ENCODE data around the gene RPTOR.

RPTOR gene

DNA sequence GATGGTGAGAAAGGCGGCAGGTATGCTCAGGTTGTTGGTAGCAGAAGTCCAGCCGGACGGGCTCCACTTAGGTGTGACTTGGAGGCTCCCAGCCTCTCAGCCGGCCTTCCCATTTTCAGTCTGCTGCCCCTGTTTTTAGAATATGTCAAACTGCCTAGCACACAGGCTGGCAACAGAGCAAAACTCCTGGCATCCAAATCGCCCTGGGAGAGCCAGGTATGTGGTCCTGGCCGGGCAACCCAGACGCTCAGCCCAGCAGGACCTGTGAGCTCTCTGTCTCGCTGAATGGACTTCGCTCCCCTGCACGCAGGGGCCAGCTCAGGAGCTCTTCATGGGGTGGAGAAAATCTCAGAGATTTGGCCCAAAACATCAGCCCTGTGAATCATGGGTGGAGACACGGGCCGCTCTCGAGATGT, 299.1 kb downstream of the RPTOR start:
- Histone ChIP-seq H3K4me3 (ENCODE audit: low read depth, low read length, poor library complexity, severe bottlenecking) (no peak overlapping the region), H3K9ac (ENCODE audit: low read length) (no peak overlapping the region), H3K36me3 (ENCODE audit: insufficient read depth, low read length) (peaks cover 79% of the 10 kb centered on the region), H4K20me1 (ENCODE audit: insufficient read depth, low read length) (no peaks in the 10 kb centered on the region), H2AFZ (ENCODE audit: low read length) (no peak overlapping the region), H3K4me1 (ENCODE audit: insufficient read depth, low read length, severe bottlenecking) (peaks cover 45% of the 10 kb centered on the region), H3K4me2 (ENCODE audit: low read length) (no peak overlapping the region), H3K9me3 (ENCODE audit: low read length) (no peaks in the 10 kb centered on the region), H3F3A (ENCODE audit: insufficient read depth, low read length) (peaks cover 4% of the 10 kb centered on the region; the same call in 1 of the 2 replicates), H3K27ac (ENCODE audit: low read depth, low read length, poor library complexity, severe bottlenecking) (peak overlapping the region; percentile 82), H3K27me3 (ENCODE audit: insufficient read depth, low read length) (no peaks in the 10 kb centered on the region), H3K79me2 (ENCODE audit: insufficient read depth, low read length) (no peaks in the 10 kb centered on the region), H3K9me2 (ENCODE audit: low read depth, low read length) (no peaks in the 10 kb centered on the region)
- TF ChIP-seq, protein P1, sequence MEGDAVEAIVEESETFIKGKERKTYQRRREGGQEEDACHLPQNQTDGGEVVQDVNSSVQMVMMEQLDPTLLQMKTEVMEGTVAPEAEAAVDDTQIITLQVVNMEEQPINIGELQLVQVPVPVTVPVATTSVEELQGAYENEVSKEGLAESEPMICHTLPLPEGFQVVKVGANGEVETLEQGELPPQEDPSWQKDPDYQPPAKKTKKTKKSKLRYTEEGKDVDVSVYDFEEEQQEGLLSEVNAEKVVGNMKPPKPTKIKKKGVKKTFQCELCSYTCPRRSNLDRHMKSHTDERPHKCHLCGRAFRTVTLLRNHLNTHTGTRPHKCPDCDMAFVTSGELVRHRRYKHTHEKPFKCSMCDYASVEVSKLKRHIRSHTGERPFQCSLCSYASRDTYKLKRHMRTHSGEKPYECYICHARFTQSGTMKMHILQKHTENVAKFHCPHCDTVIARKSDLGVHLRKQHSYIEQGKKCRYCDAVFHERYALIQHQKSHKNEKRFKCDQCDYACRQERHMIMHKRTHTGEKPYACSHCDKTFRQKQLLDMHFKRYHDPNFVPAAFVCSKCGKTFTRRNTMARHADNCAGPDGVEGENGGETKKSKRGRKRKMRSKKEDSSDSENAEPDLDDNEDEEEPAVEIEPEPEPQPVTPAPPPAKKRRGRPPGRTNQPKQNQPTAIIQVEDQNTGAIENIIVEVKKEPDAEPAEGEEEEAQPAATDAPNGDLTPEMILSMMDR (IDR thresholded peaks at IDR 0.05; ENCODE audit: low read length): no peak
- TF ChIP-seq EZH2 (IDR thresholded peaks at IDR 0.05; ENCODE audit: borderline replicate concordance, low read length): no peak

DNA sequence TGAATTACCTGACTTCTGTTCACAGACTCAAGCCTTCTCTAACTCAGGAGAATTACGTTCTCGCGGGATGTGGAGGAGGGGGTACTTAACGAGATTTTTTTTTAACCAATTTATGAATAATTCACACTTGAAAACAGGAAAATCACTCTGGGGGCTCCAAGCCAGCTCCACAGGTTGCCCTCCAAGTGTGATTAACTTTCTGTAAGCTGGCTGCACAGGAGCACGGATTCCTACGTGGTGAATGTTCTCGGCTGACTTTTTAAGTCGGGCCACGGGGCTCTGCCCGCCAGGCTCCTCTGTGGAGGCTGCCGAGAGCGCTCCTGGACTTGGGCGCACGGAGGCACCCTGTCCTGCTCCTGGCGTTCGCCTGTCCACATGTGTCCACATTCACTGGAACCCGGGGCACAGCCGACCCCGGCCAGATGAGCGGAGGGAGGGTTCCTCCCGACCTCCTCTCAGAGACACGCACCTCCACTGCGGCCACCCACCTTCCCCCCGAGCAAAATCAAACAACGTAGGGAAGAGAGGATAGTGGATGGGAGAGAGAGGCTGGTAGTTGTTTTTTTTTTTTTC, 299.9 kb downstream of the RPTOR start:
- Histone ChIP-seq H3K4me3 (ENCODE audit: low read depth, low read length, poor library complexity, severe bottlenecking) (peak overlapping the region; percentile 11), H3K27me3 (ENCODE audit: insufficient read depth, low read length) (no peaks in the 10 kb centered on the region), H3K79me2 (ENCODE audit: insufficient read depth, low read length) (no peaks in the 10 kb centered on the region), H3K4me1 (ENCODE audit: insufficient read depth, low read length, severe bottlenecking) (peaks cover 45% of the 10 kb centered on the region), H3K9me2 (ENCODE audit: low read depth, low read length) (no peaks in the 10 kb centered on the region), H3K9ac (ENCODE audit: low read length) (peak overlapping the region; percentile 70), H3K36me3 (ENCODE audit: insufficient read depth, low read length) (peaks cover 77% of the 10 kb centered on the region), H2AFZ (ENCODE audit: low read length) (no peak overlapping the region), H4K20me1 (ENCODE audit: insufficient read depth, low read length) (no peaks in the 10 kb centered on the region), H3K27ac (ENCODE audit: low read depth, low read length, poor library complexity, severe bottlenecking) (peak overlapping the region; percentile 82), H3F3A (ENCODE audit: insufficient read depth, low read length) (peaks cover 4% of the 10 kb centered on the region; the same call in 1 of the 2 replicates), H3K4me2 (ENCODE audit: low read length) (peak overlapping the region; percentile 61), H3K9me3 (ENCODE audit: low read length) (no peaks in the 10 kb centered on the region)
- TF ChIP-seq, protein P1 (IDR thresholded peaks at IDR 0.05; ENCODE audit: low read length): no peak
- TF ChIP-seq EZH2 (IDR thresholded peaks at IDR 0.05; ENCODE audit: borderline replicate concordance, low read length): no peak

DNA sequence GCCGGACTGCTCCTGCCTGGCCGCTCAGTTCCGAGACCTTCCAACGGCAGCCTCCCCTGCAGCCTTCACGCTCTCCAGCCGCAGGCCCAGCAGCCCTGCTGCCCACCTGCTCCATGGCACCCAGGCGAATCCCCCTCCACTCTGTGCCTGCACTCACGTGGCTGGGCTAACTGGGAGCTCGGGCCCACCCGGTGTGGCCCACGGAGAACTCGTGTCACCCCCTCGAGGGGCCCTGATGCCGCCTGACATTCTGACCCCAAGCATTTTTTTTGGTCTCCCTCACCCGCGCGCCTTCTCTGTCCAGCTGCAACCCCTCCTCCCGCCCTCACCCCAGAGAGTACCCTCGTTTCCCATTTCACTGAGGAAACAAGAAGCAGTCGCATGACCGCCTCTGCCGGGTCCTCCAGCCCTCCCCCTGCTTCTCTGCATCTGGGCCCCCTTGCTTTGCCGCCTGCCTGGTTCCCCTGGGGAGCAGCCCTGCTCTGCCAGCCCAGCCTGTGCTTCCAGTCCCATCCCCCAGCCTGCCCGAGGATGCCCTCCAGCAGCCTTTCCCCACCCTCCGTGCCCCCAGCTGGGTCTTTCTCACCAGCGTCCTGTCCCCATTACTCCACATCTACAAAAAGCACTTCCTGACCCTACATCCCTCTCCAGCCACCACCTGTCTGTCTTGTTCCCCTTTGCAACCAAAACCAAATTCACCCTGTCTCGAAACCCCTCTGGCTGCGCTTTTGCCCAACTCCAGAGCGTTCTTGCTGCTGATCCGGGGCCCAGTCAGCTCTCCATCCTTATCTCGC, 300.6 kb downstream of the RPTOR start:
- H3K9ac ChIP-seq (ENCODE audit: low read length): peak overlapping the region; percentile 70
- H3K4me3 ChIP-seq (ENCODE audit: low read depth, low read length, poor library complexity, severe bottlenecking): peak overlapping the region; percentile 11
- peak overlapping the region; percentile 82 for H3K27ac ChIP-seq (ENCODE audit: low read depth, low read length, poor library complexity, severe bottlenecking)
- H3K27me3 ChIP-seq (ENCODE audit: insufficient read depth, low read length): no peaks in the 10 kb centered on the region
- H3K9me2 ChIP-seq (ENCODE audit: low read depth, low read length): no peaks in the 10 kb centered on the region
- H3K4me2 ChIP-seq (ENCODE audit: low read length): peak overlapping the region; percentile 61
- no peaks in the 10 kb centered on the region for H3K79me2 ChIP-seq (ENCODE audit: insufficient read depth, low read length)
- no peaks in the 10 kb centered on the region for H3K9me3 ChIP-seq (ENCODE audit: low read length)
- H3K4me1 ChIP-seq (ENCODE audit: insufficient read depth, low read length, severe bottlenecking): peaks cover 45% of the 10 kb centered on the region
- H2AFZ ChIP-seq (ENCODE audit: low read length): no peak overlapping the region
- TF ChIP-seq, protein P1 (IDR thresholded peaks at IDR 0.05; ENCODE audit: low read length): no peak
- TF ChIP-seq EZH2 (IDR thresholded peaks at IDR 0.05; ENCODE audit: borderline replicate concordance, low read length): no peak
- no peaks in the 10 kb centered on the region for H3F3A ChIP-seq (ENCODE audit: insufficient read depth, low read length)
- H3K36me3 ChIP-seq (ENCODE audit: insufficient read depth, low read length): peaks cover 77% of the 10 kb centered on the region
- H4K20me1 ChIP-seq (ENCODE audit: insufficient read depth, low read length): no peaks in the 10 kb centered on the region

Measured in OCI-LY1 (cell line).